CD4-positive, CD25-positive, alpha-beta regulatory T cell (primary cell): ENCODE measurements around the gene SLC25A33. TPM values are rescaled to one million over a fixed set of nuclear protein-coding genes. Genes with fewer than 3 reads are reported as not detected.

Experiments
- ATAC-seq, 2 donors: fragments of 150-1000 bp; cut with Tn5 transposase; one replicate each; pipeline ENCODE4 v1.10.0; 2021; ENCODE audit warnings: low read depth in 2 of 2, moderate number of reproducible peaks in 2 of 2, moderate library complexity in 1 of 2
- DNase-seq, 3 donors: peaks; one replicate each; pipeline versions ENCODE4 v3.0.0 to v3.0.0-alpha.2; 2012 to 2022; ENCODE audit warnings: mixed read lengths in 1 of 3
- H3K27ac ChIP-seq: one replicate; pipeline ENCODE4 v1.7.0; 2013; ENCODE audit warnings: mild to moderate bottlenecking, low read length; ENCODE audit not compliant: insufficient read depth, poor library complexity, severe bottlenecking
- H3K27me3 ChIP-seq: one replicate; pipeline ENCODE4 v1.7.0; 2013; ENCODE audit warnings: low read length; ENCODE audit not compliant: control insufficient read depth, insufficient read depth
- H3K36me3 ChIP-seq: one replicate; pipeline ENCODE4 v1.7.0; 2013; ENCODE audit warnings: mild to moderate bottlenecking, low read length, moderate library complexity; ENCODE audit not compliant: control insufficient read depth, insufficient read depth
- H3K4me1 ChIP-seq: 2 replicates; pipeline ENCODE4 v1.7.0; 2013; ENCODE audit warnings: mild to moderate bottlenecking, low read length; ENCODE audit not compliant: insufficient read depth, control insufficient read depth, poor library complexity, severe bottlenecking
- H3K4me3 ChIP-seq: one replicate; pipeline ENCODE4 v1.7.0; 2013; ENCODE audit warnings: low read depth, mild to moderate bottlenecking, low read length, moderate library complexity
- H3K9me3 ChIP-seq, 2 experiments: 1 replicate in 1 of 2; 2 replicates in 1 of 2; pipeline ENCODE4 v1.7.0; 2013; ENCODE audit warnings: low read length in 2 of 2, mild to moderate bottlenecking in 1 of 2, moderate library complexity in 1 of 2; ENCODE audit not compliant: control insufficient read depth in 2 of 2
- H3K27ac Mint-ChIP-seq, 3 donors: one replicate each; pipeline ENCODE4 v1.8.0; 2020 to 2022; ENCODE audit warnings: mild to moderate bottlenecking in 3 of 3, mixed read lengths in 3 of 3, moderate library complexity in 2 of 3
- H3K27me3 Mint-ChIP-seq: one replicate; pipeline ENCODE4 v1.8.0; 2022; ENCODE audit warnings: mild to moderate bottlenecking, mixed read lengths
- H3K36me3 Mint-ChIP-seq: one replicate; pipeline ENCODE4 v1.8.0; 2020; ENCODE audit warnings: mixed read lengths
- H3K4me1 Mint-ChIP-seq, 4 donors: one replicate each; pipeline ENCODE4 v1.8.0; 2020 to 2022; ENCODE audit warnings: mixed read lengths in 4 of 4, mild to moderate bottlenecking in 1 of 4
- H3K4me3 Mint-ChIP-seq, 4 donors: one replicate each; pipeline ENCODE4 v1.8.0; 2020 to 2022; ENCODE audit warnings: mild to moderate bottlenecking in 4 of 4, mixed read lengths in 4 of 4, moderate library complexity in 3 of 4
- H3K9me3 Mint-ChIP-seq, 7 donors: one replicate each; pipeline ENCODE4 v1.8.0; 2020 to 2022; ENCODE audit warnings: mixed read lengths in 7 of 7, mild to moderate bottlenecking in 3 of 7, moderate library complexity in 2 of 7
- polyA plus RNA-seq, 4 donors: library from polyadenylated mRNA; unstranded; fragments of 300-500 nt; fragmentation: Illumina TruSeq; gene quantifications; one replicate each; pipeline ENCODE4 v1.2.3, GENCODE V29; 2021
- total RNA-seq: library from RNA; stranded (reverse); gene quantifications from one replicate; pipeline ENCODE4 v1.2.3, GENCODE V29; 2022

The SLC25A33 gene
- total and polyA plus RNA-seq, 5 donors from 2014 or later, result 2.7 to 4.5 (median 3.7) TPM

GRCh38 chr1:9594471-9595155 is 55.3 kb downstream of the SLC25A33 start:
- H3K9me3 Mint-ChIP-seq, result no peaks in the 10 kb centered on the region
- no peak overlapping the region for H3K27ac ChIP-seq
- ATAC-seq, result no peak

GRCh38 chr1:9595156-9595967 is 56.1 kb downstream of the SLC25A33 start:
- Mint-ChIP-seq H3K27ac (peak overlapping the region in 1 of 3 donors; percentile 55), H3K4me3 (no peak overlapping the region), H3K27me3 (no peaks in the 10 kb centered on the region), H3K36me3 (peaks cover 8% of the 10 kb centered on the region), H3K9me3 (no peaks in the 10 kb centered on the region), H3K4me1 (peaks cover 0 to 32% (median 15%) of the 10 kb centered on the region in 4 donors)
- H3K27me3 ChIP-seq, result no peaks in the 10 kb centered on the region
- no peak overlapping the region for H3K27ac ChIP-seq
- H3K4me3 ChIP-seq, result no peak overlapping the region
- H3K36me3 ChIP-seq, result peaks cover 8% of the 10 kb centered on the region
- no peaks in the 10 kb centered on the region for H3K9me3 ChIP-seq
- ATAC-seq (no peak), DNase-seq (no peak)
- H3K4me1 ChIP-seq, result peaks cover 15% of the 10 kb centered on the region

More at GRCh38 chr1:9594471-9595155, 55.3 kb downstream of the SLC25A33 start:
- no peaks in the 10 kb centered on the region for H3K9me3 ChIP-seq
- no peak for DNase-seq
- H3K4me3 ChIP-seq, result no peak overlapping the region
- H3K4me1 ChIP-seq, result peaks cover 23% of the 10 kb centered on the region
- no peaks in the 10 kb centered on the region for H3K27me3 Mint-ChIP-seq
- H3K4me1 Mint-ChIP-seq, result peaks cover 0 to 38% (median 19%) of the 10 kb centered on the region in 4 donors
- H3K27me3 ChIP-seq, result no peaks in the 10 kb centered on the region
- H3K27ac Mint-ChIP-seq, result no peak overlapping the region
- no peak overlapping the region for H3K4me3 Mint-ChIP-seq
- H3K36me3 Mint-ChIP-seq, result peaks cover under 1% of the 10 kb centered on the region
- H3K36me3 ChIP-seq, result peaks cover 5% of the 10 kb centered on the region

- Histone ChIP-seq H3K36me3 (peaks cover 8% of the 10 kb centered on the region), H3K27ac (no peak overlapping the region), H3K4me1 (peaks cover 13% of the 10 kb centered on the region), H3K4me3 (no peak overlapping the region), H3K9me3 (no peaks in the 10 kb centered on the region), H3K27me3 (no peaks in the 10 kb centered on the region)
- no peaks in the 10 kb centered on the region for H3K9me3 Mint-ChIP-seq
- no peak for ATAC-seq
- peak overlapping the region in 1 of 3 donors; percentile 32 for H3K27ac Mint-ChIP-seq
- peaks cover 0 to 26% (median 10%) of the 10 kb centered on the region in 4 donors for H3K4me1 Mint-ChIP-seq
- no peak overlapping the region for H3K4me3 Mint-ChIP-seq
- DNase-seq, result no peak
- H3K27me3 Mint-ChIP-seq, result no peaks in the 10 kb centered on the region
- H3K36me3 Mint-ChIP-seq, result peaks cover 8% of the 10 kb centered on the region
Measured at GRCh38 chr1:9595968-9596340, 56.7 kb downstream of the SLC25A33 start.

GRCh38 chr1:9596415-9597123 is 57.3 kb downstream of the SLC25A33 start:
- H3K27me3 Mint-ChIP-seq, result no peaks in the 10 kb centered on the region
- no peak overlapping the region for H3K4me3 Mint-ChIP-seq
- Histone ChIP-seq H3K27ac (no peak overlapping the region), H3K9me3 (no peaks in the 10 kb centered on the region), H3K36me3 (peaks cover 10% of the 10 kb centered on the region), H3K4me3 (no peak overlapping the region), H3K27me3 (no peaks in the 10 kb centered on the region), H3K4me1 (peaks cover 13% of the 10 kb centered on the region)
- H3K4me1 Mint-ChIP-seq, result peaks cover 0 to 21% (median 8%) of the 10 kb centered on the region in 4 donors
- H3K9me3 Mint-ChIP-seq, result no peaks in the 10 kb centered on the region
- no peak overlapping the region for H3K27ac Mint-ChIP-seq
- DNase-seq (no peak), ATAC-seq (no peak)
- H3K36me3 Mint-ChIP-seq, result peaks cover 8% of the 10 kb centered on the region

GRCh38 chr1:9597361-9598315 is 58.4 kb downstream of the SLC25A33 start:
- Mint-ChIP-seq H3K4me1 (peaks cover 0 to 12% (median 5%) of the 10 kb centered on the region in 4 donors), H3K27ac (no peak overlapping the region), H3K36me3 (peaks cover 8% of the 10 kb centered on the region), H3K4me3 (peak overlapping the region in 1 of 4 donors; percentile 15), H3K9me3 (no peaks in the 10 kb centered on the region), H3K27me3 (no peaks in the 10 kb centered on the region)
- Histone ChIP-seq H3K27me3 (no peaks in the 10 kb centered on the region), H3K4me1 (peaks cover 12% of the 10 kb centered on the region), H3K4me3 (no peak overlapping the region), H3K27ac (no peak overlapping the region), H3K9me3 (no peaks in the 10 kb centered on the region), H3K36me3 (peaks cover 15% of the 10 kb centered on the region)
- DNase-seq (no peak), ATAC-seq (no peak)

- no peak overlapping the region for H3K4me3 ChIP-seq
- Mint-ChIP-seq H3K27me3 (no peaks in the 10 kb centered on the region), H3K27ac (no peak overlapping the region), H3K9me3 (no peaks in the 10 kb centered on the region), H3K4me1 (peaks cover 0 to 5% (median 2%) of the 10 kb centered on the region in 4 donors), H3K36me3 (peaks cover 8% of the 10 kb centered on the region), H3K4me3 (no peak overlapping the region)
- peaks cover 15% of the 10 kb centered on the region for H3K36me3 ChIP-seq
- ATAC-seq, result no peak
- DNase-seq, result no peak
- H3K4me1 ChIP-seq, result peaks cover 5% of the 10 kb centered on the region
- no peaks in the 10 kb centered on the region for H3K27me3 ChIP-seq
- H3K9me3 ChIP-seq, result no peaks in the 10 kb centered on the region
- no peak overlapping the region for H3K27ac ChIP-seq
Measured at GRCh38 chr1:9598316-9598700, 59.0 kb downstream of the SLC25A33 start.

- Mint-ChIP-seq H3K27ac (no peak overlapping the region), H3K4me1 (no peaks in the 10 kb centered on the region), H3K27me3 (no peaks in the 10 kb centered on the region), H3K9me3 (no peaks in the 10 kb centered on the region), H3K36me3 (peaks cover 8% of the 10 kb centered on the region), H3K4me3 (no peak overlapping the region)
- DNase-seq (no peak), ATAC-seq (no peak)
- Histone ChIP-seq H3K27me3 (no peaks in the 10 kb centered on the region), H3K9me3 (no peaks in the 10 kb centered on the region), H3K36me3 (peaks cover 15% of the 10 kb centered on the region), H3K4me3 (no peak overlapping the region), H3K27ac (no peak overlapping the region), H3K4me1 (no peaks in the 10 kb centered on the region)
Measured at GRCh38 chr1:9599741-9600140, 60.5 kb downstream of the SLC25A33 start.
